HT-29 (cell line): ENCODE measurements around the gene SLC2A5. TPM values are rescaled to one million over a fixed set of nuclear protein-coding genes. Genes with fewer than 3 reads are reported as not detected.
"Not testable (repeated sequence)": the region's sequence is repeated elsewhere in the genome, so short reads cannot be mapped to it uniquely, and the experiment has no call there.

ENCODE experiments used
- DNase-seq: peaks from one replicate; pipeline ENCODE4 v3.0.0-alpha.2; 2015; ENCODE audit warnings: low spot score
- total RNA-seq: library from RNA; depleted of rRNA; stranded (reverse); fragments of >200 nt; shearing (Covaris generic); gene quantifications from 2 replicates; pipeline ENCODE4 v1.2.3, GENCODE V29; 2014; rRNA removed

Gene SLC2A5, protein sequence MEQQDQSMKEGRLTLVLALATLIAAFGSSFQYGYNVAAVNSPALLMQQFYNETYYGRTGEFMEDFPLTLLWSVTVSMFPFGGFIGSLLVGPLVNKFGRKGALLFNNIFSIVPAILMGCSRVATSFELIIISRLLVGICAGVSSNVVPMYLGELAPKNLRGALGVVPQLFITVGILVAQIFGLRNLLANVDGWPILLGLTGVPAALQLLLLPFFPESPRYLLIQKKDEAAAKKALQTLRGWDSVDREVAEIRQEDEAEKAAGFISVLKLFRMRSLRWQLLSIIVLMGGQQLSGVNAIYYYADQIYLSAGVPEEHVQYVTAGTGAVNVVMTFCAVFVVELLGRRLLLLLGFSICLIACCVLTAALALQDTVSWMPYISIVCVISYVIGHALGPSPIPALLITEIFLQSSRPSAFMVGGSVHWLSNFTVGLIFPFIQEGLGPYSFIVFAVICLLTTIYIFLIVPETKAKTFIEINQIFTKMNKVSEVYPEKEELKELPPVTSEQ
- total RNA-seq, result not detected in 2 replicates

DNA sequence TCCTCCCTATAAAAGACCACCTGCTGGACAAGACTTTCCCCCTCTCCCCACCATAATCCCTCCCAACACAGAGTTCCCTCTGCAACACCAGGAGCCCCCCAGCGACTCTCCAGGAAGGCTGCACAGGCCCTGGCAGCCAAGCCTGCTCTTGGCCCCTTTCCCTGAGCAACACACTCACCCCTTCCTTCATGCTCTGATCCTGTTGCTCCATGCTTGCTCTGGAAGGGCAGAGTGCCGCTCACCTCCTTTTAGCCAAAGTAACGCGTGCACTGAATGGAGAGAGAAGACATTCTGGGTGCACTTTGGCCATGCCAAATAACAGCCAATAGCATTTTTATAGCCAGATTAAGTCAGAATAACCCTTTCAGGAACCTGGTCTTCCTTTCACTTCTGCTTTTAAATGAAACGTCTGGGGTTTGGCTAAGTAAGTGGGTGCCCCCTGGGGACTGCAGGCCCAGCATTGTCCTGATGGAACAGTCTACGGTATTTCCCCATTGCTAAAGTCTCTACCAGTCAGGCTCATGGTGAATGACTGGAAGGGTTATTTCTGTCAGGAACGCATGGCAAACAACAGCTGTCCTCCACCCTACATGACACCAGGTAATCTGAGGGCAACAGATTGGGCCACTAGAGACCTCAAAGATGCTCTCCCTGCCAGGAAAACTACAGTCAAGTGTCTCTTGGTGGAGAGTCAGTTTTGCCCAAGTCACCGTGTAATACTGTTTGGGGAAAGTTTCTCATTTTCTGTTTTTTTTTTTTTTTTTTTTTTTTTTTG, at the start of gene SLC2A5:
Gene SLC2A5, minus strand, starts transcription at position 310 of the 775 bp plus-strand sequence. Its CDS starts 99 bp downstream, at position 211.
- DNase-seq, result no peak

DNA sequence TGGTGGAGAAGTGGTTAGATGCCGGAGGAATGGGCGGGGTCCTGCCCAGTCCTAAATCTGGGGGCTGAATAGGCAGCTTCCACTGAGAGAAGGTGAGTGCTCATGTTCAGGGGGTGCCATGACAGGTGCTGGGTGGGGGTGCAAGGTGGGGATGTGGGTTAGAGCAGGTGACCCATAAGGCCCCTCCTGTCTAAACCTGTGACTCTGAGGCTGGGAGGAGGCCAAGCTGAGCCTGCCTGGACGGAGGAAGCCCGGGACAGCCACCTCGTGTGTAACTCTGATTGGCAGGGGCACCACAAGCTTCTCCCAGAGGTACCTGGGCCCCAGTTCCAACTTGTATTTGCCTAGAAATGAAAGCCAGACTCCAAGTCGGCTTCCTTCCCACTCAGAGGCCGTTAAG, 48.8 kb upstream of the SLC2A5 start:
- no peak for DNase-seq

DNA sequence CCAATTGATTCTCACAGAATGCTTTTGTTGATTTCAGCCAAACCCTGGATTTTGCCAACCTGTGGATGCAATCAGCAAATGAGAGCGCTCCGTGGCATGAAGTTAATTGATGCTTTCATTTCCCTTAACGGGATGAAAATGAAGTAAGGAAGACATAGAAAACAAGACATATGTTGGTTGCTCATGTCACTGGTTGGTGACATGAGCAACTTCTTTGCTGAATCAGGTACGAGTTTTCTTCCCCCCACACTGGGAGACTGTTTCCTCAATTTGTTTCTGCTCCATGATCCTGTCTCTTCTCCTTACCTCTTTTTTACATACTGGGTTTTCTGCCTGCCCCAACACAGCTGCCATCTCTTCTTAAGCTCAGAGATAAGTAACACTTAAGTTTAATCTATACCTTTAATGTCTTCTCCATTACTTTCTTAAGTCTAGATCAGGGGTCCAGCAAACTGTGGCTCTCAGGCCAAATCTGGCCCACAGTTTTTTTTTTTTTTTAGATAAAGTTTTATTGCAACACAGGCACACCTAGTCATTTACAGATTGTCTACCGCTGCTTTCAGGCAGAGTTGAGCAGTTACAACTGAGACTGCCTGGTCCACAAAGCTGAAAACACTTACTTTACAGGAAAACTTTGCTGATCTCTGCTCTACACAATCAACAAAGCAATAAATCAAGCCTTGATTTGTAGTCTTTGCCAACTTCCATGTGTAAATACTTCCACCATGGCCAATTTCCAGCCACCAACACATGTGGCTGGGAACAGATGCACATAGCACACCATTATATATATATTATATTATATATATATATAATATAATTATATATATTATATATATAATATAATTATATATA, 46.1 kb upstream of the SLC2A5 start:
- no peak for DNase-seq

DNA sequence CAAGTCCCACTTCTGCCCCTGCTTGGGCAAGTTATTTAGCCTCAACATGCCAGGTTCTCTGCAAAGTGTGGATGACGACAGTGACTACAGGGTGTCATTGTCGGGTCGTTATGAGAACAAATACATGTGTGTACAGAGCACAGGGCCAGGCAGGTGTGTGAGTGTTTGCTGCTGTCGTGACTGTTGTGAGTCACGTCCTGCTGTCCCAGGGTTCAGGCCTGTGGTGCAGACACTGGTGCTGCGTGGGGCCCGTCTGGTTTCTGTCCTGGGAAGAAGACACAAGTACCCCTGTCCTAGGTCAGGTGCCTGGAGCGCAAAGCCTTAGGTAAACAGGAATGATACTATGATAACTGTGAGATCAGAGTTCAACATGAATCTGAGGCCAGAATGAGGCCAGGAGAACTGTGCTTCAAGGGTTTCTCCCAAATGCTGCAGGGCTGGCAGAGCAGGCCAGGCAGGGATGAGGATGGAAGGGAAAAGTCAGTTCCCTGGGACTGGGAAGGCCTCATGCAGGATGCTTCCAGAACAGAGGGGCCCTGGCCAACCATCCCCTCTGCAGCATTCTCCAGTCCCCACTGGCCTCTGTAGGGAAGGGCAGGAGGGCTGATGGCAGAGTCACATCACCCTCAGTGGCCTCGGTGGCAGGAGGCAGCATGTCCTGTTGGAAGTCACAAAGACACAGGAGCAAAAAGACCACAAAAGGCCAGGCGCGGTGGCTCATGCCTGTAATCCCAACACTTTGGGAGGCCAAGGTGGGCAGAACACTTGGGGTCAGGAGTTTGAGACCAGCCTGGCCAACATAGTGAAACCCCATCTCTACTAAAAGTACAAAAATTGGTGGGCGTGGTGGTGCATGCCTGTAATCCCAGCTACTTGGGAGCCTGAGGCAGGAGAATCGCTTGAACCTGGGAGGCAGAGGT, 43.8 kb upstream of the SLC2A5 start:
- no peak for DNase-seq

DNA sequence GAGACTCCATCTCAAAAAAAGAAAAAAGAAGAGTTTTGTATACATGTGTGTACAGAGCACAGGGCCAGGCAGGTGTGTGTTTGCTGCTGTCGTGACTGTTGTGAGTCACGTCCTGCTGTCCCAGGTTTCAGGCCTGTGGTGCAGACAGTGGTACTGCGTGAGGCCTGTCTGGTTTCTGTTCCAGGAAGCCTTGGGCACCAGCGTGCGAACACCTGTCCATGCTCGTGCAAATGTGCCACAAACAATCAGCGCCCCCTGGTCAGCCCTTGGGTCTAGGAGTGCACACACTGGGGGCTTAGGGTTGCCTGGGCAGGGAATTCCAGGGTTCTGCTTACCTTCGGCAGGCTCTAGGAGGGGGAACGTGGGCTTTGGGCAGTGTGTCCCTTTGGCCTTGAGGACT, 42.5 kb upstream of the SLC2A5 start:
- no peak for DNase-seq

DNA sequence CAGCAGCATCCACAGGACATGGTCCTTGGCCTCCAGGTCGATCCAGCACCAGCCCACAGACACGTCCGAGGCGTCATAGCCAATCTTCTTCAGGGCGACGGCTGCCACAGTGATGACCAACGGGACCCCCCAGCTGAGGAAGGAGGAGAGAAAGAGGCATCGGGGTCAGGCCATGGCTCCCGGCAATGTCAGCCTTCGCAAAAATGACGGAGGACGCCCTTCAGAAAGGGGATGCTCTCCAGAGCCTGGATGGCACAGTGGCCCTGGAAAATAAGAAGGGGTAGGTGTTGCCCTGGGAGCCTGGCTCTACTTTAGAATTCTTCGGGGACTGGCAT, 41.9 kb upstream of the SLC2A5 start:
- DNase-seq, result no peak

DNA sequence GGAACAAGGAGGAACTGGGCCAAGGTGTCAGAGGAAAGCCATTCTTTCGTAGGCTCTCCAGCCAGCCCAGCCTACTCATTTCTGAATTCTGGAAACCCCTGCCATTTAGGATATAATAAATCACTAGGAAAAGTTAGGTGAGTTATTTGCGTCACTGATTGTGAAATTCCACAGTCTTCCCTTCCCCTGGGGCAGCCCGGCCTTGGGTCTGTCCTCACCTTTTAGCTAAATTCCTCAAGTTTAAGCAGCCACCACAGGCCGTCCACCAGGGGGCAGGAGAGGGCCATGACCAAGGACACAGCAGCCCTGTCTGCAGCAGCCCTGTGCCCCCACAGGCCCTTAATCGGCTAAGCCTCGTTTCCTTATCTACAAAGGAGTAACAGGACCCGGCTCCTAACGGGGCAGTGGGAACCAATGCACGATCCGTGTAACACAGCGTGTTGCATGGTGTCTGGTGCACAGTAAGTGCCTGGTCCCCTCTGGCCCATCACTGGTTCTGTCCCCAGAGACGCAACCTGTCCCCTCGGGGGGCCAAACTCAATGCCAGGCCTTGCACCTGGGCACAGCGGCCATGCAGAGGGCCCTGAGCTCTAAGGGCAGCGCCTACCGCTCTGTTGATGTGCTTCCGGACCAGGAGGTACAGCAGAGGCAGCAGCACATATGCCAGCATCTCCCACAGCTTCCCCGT, 41.4 kb upstream of the SLC2A5 start:
- DNase-seq, result peak; percentile 88

DNA sequence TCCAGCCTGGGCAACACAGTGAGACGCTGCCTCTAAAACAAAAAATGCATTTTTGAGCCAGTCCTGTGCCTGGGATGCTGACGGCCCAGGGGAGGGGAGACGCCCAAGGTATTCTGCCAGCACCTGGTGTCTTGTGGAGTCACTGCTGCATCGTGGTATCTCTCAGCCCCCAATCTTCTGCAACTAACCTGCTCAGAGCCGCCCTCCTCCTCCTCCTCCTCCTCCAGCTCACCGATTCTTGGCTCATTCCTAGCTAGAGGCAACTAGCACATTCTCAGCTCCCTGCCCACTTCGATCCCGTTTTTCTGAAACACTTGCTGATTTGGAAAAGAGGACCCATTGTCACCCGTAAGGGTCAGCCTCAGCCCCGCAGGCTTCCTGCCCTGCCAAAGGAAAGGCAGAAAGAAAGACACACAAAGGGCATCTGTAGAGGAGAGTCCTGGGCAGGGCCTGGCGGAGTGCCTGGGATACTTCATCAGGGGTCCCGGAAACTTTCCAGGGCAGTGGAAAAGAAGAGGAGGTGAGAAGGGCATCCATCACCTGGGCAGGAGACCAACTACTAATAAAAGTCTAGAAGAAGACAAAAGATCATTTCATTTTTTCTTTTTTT, 38.7 kb upstream of the SLC2A5 start:
- no peak for DNase-seq

DNA sequence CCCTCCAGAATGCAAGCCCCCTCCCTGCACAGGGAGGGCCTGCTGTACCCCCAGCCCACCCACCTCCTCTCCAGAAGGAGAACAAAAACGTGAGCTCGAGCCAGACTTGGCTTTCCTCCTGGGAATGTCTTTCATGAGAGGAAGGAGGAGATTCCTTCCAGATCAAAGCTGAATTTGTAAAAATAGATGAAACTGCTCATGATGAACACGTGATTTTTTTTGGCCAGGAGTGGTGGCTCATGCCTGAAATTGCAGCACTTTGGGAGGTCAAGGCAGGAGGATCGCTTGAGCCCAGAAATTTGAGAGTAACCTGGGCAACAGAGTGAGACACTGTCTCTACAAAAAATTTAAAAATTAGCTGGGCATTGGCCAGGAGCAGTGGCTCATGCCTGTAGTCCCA, 37.7 kb upstream of the SLC2A5 start:
- DNase-seq, result no peak

DNA sequence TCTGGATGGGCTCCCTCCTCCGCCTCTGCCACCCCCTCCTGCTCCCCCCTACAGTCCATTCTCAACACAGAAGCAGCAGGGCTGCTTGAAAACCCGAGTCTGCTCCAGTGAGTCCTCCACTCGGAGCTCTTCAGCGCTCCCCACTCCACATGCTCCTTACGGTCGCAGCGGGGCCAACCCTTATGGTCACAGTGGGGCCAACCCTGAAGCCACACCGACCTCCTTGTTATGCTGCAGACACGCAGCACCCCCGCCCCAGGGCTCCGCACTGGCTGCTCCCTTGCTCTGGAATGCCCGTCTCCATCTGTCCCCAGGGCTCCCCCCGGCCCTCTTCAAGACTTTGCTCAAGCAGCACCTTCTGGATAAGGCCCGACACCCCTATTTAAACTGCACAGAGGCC, 36.9 kb upstream of the SLC2A5 start:
- no peak for DNase-seq

DNA sequence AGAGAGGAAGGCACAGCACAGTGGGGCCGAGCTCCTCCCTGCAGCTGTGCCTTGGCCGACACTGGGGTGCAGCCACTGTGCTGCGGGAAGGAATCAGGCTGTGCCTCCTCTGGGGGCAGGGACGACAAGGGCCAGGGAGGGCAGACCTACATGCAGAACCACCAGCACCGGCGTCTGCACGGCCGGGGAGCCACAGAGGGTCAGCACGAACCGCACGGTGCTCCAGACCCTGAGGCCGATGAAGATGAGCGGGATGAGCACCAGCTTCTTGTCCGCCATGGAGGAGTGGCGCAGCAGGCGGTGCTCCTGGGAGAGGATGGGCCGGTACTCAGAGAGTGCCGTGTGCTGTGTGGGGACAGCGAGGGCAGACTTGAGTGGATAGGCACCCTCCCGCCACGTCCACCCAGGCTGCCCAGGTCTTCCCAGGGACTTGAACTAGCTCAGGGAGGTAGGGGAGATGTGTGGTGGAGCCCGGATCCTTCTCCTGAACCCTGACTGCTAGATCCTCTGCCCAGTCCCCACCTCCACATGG, 36.0 kb upstream of the SLC2A5 start:
- no peak for DNase-seq

DNA sequence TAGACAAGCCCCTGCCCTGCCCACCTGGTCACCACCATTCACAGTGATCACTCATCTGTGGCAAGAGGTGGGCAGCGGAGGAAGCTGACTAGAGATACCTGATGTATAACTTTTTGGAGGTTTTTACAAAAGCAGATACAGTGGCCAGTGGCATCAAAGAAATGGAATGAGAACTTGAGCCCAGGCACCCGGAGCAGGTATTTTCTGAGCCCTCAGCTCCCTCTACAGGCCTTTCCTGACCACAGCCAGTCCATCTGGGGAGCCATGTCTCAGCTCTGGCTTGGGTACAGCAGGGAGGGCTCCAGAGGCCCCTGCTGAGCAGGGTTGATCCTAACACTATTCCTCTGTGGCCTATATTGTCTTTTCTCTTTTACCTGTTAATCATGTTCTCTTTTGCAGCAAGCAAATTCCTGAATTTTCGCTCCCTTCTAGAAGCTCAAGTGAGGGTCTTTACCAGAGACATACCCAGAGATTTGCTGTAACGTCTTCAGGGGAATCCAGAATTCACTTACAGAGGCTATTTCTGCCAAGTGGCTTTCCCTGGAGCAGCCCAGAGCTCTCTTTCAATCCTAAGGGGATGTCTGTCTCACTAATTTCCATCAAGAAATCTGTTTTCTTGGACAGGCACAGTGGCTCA, 32.2 kb upstream of the SLC2A5 start:
- DNase-seq, result peak; percentile 40

DNA sequence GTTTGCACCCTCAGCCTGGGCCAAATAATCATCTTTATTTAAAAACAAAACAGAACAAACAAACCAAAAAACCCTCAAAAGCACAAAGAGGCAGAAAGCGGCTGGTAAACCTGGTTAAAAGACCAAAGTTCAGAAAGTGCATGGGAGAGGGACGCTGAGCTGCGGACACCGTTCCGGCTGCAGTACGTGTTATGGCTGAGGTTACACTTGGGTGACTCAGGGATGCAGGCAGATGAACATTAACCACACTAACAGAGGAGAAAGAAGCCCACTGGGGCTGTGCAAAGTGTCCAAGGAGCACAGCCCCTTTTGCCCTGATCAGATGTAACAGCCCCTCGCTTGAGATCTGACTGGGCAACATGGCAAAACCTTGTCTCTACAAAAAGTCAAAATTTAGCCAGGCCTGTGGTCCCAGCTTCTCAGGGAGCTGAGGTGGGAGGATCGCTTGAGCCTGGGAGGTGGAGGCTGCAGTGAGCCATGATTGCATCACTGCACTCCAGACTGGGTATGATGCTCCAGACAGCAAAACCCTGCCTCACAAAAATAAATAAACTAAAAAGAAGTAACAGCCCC, 31.1 kb upstream of the SLC2A5 start:
- DNase-seq, result no peak

DNA sequence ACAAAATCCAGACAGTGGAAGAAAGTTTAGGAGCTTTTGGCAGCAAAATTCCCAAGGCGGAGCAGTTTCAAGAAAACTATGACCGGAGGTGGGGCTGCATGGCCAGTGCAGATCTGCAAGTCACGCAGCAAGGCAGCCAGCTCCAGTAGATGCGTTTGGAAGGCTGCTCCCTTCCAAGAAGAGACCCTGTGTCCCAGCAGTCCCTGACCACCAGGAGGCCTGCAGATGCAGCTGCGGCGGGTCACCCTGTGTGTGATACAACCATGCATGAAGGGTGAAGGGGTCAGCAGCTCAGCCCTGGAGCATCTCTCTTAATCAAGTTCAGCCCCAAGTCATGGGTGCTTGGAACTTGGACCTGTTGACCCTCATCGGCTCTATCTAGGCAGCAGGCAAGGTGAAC, 30.1 kb upstream of the SLC2A5 start:
- no peak for DNase-seq

DNA sequence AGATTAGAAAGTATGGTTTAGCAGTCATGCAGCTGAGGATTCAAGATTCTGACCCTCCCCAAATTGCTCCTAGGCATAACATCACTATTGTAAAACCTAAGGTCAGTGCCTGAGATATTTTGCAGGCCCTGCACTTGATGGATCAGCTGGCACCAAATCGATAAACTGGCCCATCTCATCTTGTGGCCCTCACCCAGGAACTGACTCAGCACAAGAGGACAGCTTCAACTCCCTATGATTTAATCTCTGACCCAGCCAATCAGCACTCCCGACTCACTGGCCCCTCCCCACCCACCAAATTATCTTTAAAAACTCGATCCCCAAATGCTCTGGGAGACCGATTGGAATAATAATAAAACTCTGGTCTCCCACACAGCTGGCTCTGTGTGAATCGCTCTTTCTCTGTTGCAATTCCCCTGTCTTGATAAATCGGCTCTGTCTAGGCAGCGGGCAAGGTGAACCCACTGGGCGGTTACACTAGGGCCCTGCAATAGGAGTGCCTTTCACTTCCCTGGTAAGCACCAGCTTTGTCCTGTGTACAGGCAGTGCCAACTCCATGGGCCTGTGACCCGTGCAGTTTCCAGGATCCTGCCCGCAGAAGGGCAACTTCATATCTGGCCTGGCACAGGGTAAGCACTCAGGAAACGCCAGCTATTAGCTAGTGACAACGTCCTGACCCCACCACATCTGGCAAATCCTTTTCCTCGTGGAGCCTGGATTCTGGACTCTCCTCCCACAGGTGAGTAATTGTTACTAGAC, 28.7 kb upstream of the SLC2A5 start:
- no peak for DNase-seq

DNA sequence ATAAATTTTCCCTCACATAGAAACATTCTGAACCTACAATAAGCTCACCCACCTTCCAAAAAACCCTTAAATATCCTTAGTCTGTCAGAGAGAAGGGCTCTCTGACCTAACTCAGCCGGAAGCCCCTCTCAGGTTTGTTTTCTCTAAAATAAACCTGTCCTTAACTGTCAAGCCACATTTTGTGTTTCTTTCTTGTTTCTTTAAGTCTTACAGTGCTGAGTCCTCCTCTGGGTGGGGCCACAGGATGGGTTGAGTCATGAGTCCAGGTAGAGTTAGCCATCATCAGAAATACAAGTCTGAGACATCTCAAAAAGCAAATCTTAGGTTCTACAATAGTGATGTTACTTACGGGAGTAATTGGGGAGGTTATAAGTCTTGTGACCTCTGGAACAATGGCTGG, 26.4 kb upstream of the SLC2A5 start:
- DNase-seq, result no peak

DNA sequence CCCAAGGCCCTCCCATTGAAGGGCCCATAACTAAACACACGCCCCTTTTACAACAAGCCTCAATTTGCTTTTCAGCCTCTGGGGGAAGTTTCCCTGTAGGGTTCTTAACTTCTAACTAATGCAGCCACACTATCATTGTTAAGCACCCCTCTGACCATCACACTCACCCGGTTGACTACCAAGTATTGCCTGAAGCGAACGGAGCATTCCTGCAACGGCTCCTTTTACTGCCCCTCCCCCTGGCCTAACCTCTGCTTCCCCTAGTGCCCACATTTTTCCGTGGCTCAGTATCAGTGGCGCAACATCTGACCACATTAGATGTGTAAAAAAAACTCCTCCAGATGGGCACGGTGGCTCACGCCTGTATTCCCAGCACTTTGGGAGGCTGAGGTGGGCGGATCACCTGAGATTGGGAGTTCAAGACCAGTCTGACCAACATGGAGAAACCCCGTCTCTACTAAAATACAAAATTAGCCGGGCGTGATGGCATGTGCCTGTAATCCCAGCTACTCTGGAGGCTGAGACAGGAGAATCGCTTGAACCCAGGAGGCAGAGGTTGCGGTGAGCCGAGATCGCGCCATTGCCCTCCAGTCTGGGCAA, 24.7 kb upstream of the SLC2A5 start:
- DNase-seq, result not testable (repeated sequence)
